NCI-H1092 treated with DMSO at 0.1 percent for 48 hours (cell line): ENCODE results near the gene INO80E.
"Not testable (repeated sequence)": the region's sequence is repeated elsewhere in the genome, so short reads cannot be mapped to it uniquely, and the experiment has no call there.

Experiments used
- DNase-seq: peaks from one replicate; lab custom pipeline; 2025; lab: John Stamatoyannopoulos, UW

INO80E gene

DNA sequence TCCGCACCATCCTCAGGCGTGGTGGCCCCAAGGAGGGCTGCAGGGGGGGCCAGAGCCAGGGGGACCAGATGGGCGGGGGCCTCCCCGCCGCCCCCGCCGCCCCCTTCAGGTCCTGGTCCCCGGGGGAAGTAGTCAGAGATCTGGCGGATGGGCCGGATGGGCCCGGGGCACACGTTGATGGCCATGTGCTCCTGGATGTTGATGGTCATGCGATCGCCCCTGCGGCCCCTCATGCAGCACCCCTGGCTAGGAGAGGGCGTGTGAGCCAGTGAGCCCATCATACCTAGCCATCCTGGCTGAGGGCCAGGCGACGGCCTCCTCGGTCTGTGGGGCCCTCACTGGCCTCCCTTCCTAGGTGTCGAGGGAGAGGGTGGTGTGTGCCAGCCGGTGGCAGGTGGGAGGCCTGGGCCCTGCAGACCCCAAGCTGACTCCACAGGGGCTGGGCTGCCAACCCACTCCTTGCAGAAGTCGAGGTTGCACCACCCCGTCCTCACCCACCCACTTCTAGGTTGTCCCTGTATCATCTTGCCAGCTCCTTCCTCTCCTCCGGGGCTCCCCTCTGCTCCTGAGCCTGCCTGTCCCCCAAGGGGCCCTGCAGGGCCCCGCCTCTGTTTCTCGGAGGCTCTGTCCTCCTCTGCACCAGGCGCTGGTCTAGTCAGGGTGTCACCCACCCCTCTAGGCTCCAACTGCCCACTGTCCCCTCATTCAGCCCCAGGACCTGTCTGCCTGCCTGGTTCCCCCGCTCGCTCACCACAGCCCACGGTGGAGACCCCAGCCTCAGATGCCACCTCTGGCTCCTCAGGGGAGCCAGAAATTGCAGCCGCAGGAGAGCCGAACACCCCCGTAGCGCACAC, 14.2 kb downstream of the INO80E start:
- no peak for DNase-seq

DNA sequence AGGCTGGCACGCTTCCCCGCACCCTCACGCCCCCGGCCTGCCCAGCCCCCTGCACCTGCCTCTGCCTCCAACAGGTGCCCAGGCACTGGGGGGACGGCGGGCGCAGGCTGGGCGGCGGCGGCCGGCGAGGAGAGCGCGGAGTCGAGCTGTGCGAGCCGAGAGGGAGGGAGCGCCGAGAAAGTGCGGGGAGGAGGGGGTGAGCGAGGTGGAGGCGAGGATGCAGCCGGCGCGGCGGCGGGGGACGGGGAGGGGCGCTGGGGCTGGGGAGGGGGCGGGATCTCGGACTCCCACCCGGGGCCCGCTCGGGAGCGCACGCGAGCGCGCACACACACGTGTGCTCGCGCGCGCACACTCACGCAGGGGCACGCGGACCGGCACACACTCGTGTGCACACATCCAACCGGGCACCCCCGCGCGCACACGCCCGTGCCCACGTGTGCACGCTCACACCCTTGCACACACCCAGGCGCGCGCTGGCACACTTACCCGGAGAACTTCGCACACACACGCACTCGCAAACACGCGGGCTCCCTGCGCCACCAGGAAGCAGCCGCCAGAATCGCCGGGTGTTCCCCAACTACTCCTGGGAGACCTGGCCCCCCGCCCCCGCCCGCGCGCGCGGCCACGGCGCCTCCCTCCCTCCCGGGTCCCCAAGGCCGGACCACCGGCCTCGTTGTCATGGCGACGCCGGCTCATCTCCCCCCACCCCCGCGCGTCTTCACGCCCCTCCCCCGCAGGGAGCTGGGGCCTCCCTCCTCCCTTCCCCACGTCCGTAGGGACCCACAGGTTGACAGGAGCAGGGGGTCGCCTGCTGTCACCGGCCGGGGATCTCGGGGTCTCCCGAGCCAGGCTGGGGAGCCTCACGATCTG, 15.0 kb downstream of the INO80E start, which contains the start of gene DOC2A:
Gene DOC2A (minus strand): TSS at position 184 of the 870 bp plus-strand sequence. CDS start 805 bp downstream, outside the sequence.
- DNase-seq: peak; percentile 61

DNA sequence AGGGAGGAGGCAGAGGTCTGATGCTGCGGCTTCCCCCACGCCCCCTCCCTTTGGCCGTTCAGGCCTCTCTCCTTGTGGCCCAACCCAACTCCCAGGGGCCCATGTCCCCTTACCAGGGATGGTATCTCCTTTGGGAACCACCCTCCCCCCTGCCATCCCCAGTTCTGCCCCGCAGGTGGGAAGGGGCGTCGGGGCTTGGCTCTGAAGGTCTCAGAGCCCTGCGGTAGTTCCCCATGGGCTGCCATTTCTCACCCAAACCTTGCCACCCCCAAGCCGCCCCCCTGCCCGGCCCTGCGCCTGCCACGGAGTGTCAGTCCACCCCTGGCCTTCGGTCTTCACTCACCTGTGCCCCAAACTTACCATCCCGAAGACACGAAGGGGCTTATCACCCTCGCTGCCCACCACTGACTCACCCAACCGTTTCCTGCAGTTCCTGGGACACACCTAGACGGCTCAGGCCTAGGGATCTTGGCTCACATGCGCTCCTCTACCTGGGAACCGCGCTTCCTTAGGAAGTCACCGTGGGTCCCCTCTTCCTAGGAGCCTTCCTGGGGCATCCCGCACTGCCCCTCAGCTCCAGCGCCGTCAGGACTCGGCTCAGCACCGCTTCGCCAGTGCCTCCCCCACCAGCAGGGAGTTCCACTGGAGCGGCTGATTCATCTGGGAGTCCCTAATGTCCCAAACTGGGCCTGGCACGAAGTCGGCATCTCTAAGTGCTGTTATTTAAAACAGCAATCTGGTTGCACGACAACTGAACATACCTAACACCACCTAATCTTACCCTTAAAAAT, 15.9 kb downstream of the INO80E start:
- no peak for DNase-seq

DNA sequence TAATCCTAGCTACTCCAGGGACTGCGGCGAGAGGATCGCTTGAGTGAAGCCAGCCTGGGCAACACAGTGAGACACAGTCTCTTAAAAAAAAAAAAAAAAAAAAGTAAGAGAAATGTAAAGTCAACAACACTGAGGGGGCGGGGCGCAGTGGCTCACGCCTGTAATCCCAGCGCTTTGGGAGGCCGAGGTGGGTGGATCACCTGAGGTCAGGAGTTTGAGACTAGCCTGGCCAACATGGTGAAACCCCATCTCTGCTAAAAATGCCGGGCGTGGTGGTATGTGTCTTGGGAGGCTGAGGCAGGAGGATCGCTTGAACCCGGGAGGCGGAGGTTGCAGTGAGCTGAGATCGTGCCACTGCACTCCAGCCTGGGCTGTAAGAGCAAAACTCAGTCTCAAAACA, 16.6 kb downstream of the INO80E start:
- DNase-seq: not testable (repeated sequence)

DNA sequence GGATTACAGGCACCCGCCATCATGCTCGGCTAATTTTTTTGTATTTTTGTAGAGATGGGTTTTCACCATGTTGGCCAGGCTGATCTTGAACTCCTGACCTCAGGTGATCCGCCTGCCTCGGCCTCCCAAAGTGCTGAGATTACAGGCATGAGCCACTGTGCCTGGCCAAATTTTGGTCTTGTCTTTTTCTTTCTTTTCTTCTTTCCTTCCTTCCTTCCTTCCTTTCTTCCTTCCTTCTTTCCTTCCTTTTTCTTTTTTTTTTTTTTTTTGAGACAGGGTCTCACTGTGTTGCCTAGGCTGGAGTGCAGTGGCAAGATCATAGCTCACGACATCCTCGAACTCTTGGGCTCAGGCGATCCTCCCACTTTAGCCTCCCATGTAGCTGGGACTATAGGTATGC, 19.4 kb downstream of the INO80E start:
- not testable (repeated sequence) for DNase-seq

DNA sequence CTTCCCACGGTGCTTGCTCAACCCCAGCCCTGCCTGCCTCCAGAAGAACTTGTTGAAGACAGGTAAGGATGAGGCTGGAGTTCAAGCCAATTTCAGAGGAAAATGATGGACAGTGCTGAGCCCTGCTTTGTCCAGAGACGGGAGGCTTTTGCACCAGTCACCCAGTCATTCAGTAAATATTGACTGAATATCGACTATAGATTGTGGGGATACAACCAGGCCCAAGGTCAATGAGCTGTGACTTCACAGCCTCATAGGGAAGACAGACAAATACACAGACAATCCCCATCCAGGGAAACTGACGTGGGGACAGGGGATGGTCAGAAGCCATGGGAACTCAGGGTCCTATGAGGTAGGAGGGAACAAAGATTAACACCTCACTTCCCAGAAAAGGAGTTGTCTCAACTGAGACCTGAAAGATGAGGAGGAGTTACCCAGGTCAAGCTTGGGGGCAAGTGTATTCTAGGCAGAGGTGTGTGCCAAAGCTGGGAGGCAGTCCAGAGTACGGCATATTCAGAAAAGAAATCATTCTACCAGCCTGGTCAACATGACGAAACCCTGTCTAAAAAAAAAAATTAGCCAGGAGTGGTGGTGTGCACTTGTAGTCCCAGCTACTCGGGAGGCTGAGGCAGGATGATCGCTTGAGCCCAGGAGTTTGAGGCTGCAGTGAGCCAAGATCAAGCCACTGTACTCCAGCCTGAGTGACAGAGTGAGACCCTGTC, 20.7 kb downstream of the INO80E start:
- no peak for DNase-seq

DNA sequence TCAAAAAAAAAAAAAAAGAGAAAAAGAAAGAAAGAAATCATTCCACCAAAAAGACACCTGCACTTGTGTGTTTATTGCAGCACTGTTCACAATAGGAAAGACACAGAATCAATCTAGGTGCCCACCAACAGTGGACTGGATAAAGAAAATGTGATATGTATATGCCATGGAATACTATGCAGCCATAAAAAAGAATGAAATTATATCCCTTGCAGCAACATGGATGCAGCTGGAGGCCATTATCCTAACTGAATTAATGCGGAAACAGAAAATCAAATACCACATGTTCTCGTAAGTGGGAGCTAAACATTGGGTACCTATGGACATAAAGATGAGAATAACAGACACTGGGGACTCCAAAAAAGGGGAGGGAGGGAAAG, 21.2 kb downstream of the INO80E start:
- no peak for DNase-seq

DNA sequence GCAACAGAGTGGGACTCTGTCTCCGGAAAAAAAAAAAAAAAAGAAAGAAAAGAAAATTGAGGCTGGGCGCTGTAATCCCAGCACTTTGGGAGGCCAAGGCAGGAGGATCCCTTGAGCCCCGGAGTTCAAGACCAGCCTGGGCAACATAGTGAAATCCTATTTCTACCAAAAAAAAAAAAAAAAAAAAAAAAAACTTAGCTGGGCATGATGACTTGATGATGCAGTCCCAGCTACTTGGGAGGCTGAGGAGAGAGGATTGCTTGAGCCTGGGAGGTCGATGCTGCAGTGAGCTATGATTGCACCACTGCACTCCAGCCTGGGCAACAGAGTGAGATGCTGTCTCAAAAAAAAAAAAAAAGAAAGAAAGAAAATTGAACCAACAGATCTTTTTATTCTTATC, 21.9 kb downstream of the INO80E start:
- DNase-seq: not testable (repeated sequence)

DNA sequence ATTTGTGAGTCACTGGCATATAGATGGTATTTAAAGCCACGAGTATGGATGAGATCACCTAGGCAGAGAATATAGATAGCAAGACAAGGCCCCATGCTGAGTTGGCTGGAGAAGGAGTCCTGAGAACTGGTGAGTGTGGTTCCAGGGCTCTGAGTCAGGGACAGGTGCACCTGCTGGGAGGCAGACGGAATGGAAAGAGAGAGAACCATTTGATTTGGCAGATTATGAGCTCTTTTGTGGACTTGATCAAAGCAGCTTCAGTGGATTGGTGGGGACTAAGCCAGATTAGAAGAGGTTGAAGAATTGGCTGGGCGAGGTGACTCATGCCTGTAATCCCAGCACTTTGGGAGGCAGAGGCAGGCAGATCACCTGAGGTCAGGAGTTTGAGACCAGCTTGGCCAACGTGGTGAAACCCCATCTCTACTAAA, 22.7 kb downstream of the INO80E start:
- no peak for DNase-seq

DNA sequence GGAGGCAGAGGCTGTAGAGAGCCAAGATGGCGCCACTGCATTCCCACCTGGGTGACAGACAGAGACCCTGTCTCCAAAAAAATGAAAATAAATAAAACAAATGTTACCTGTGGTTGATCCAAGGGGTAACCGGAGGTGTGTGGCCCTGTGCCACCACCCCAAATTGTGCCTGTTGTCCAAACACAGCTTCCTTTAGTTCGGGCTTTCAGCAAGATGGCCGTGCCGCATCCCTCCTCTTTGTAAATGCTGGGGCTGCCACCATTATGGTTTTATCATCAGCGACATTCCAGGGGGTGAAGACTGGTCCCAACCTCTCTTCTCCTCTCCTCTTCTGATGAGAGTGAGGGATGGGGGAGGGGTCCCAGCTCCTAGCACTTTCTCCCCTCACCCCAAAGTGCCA, 26.8 kb downstream of the INO80E start, which contains the start of gene C16orf92:
Gene C16orf92 (plus strand): TSS at position 312 of the 400 bp plus-strand sequence. CDS start 143 bp downstream, outside the sequence.
- no peak for DNase-seq

DNA sequence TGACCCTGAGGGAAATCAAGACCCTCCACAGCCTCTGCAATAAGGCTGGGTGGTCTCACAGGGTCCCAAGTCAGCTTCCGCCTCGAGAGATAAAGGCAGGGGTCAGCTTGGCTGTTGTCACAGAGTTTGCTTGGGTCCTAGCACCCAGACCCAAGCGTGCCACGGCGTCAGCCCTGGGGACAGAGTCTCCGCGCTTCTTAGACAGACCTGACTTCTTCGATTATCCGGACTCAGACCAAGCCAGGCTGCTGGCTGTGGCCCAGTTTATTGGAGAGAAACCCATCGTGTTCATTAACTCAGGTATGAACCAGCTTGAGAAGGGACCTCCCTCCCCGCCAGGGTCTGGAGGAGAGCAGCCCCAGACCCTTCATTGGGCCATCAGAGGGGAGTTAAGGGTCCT, 27.5 kb downstream of the INO80E start:
- DNase-seq: no peak

DNA sequence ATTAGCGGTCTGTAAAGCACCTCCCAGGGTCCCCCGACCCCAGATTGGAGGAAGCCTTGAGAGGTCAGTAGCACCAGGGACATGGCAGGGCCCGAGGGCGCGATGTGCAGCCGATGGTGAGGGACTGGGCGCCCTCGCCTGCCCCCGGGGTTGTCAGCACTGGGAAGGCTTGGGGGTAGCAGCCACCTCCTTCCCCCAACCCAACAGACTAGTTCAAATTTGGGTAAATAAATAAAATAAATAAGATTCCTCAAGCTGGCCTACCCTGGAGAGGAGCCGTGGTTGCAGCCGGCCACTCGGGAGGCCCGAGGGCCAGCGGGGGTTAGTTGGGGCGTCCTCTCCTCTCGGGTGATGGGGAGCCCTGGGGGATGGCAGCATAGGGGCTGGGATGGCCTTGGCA, 28.4 kb downstream of the INO80E start:
- DNase-seq: no peak

DNA sequence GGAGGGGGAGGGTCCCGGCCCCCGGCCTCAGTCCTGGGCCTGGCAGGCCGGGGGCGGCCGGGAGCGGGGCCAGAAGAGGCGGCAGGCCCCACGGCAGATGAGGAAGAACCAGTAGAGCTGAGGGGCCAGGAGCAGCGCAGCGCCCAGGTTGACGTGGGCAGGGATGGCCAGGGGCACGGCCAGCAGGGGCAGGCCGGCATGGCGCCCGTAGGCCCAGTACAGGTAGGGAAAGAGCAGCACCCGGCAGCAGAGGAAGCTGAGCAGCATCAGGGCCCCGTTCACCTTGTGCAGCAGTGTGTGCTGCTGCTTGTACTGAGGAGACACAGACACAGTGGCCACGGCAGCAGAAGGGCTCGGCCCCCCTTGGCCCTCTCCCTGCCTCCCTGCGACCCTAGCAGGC, 29.1 kb downstream of the INO80E start:
- no peak for DNase-seq

DNA sequence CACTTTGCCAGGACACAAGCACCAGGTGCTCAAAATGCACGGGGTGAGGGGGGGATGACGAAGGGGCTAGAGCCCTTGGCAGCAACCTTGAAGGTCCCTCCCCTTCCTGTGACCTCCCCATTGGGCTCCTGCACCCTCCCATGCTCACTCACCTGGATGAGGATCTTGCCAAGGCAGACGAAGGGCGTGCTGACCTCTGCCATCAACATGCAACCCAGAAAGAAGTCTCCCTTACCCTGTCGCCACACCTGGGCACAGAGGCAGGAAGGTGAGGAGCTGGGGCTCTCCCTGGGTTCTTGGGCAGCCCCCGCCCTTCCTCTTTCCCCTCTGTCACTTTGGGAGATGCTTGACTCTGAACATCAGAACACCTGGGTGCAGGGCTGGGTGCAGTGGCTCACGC, 29.5 kb downstream of the INO80E start:
- no peak for DNase-seq

DNA sequence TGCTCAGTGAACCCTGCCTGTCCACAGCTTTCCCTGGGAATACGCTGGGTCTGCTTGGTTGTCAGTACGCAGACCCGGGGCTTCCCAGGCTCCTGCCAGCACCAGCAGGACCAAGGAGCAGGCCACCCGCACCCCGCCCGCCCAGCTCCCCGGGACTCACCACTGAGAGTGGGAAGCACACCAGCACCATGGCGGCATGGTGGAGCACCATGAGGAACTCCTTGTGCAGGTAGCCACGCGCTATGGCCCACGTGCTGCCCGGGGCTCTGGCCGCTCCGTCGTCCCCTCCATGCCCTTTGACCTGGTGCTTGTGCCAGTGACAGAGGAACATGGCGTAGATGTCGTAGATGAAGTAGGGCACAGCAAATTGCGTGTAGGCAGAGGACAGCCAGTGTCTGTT, 30.4 kb downstream of the INO80E start:
- DNase-seq: no peak

DNA sequence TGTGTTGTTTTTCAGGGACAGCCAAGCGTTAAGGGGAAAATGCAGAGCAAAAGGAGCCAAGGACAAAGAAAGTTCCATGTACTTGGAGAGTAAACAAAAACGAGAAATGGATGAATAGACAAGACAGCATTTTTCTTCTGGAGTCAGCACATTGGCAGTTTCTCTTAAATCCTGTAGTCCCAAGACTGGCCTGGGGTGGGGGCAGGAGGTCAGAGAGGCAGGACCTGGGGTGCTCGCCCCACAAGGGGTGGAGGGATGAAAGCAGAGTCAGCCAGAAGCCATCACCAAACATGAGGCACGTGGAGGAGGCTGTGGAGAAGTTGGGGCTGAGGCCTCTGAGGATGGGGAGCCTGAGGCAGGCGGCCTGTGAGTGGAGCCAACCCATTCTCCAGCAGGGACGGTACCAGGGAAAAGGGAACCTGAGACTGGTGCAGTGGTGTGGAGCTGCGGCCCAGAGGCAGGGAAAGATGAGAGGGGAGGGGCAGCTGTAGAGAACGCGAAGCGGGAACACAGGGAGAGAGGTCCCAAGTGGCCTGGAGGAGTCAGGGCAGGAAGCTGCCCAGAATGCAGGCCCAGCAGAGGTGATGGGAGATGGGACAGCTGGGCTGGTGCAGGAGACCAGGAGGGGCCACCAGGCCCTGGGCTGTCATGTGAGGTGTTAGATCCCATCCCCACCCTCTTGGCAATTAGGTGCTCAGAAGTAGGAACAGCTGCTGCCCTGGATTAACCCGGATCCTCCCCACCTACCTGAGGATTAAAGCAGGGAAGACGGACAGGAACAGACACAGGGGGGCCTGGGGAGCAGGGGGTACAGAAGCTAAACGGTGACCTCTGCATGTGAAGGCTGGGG, 31.8 kb downstream of the INO80E start:
- no peak for DNase-seq

DNA sequence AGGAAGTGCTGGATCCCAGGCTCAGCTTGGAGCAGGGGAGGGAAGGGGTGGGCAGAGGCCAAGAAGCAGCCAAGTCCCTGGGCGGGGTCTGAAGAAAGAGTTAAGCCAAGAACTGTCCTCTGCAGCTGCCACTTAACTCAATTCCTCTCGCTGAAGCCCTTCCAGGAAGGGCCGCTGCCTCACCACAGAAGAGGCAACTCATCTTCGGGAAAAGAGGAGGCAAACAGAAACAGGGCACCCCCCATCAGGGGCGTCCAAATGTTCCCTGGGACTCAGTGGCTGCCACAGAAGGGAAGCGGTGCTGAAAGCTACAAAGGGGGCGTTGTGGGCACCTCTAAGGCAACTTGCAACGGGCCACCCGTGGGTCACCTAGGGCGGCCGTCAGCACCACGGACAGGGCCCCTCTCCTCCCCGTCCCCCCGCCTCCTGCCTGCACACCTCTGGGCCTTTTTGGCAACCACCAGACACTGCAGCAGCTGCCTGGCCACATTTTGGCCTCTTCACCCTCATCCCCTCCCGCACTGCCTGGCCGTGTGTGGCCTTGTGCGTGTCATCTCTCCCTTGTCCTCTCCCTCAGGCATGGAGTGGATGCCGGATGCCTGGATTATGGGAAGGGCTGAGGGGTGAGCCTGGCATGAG, 32.5 kb downstream of the INO80E start:
- no peak for DNase-seq

DNA sequence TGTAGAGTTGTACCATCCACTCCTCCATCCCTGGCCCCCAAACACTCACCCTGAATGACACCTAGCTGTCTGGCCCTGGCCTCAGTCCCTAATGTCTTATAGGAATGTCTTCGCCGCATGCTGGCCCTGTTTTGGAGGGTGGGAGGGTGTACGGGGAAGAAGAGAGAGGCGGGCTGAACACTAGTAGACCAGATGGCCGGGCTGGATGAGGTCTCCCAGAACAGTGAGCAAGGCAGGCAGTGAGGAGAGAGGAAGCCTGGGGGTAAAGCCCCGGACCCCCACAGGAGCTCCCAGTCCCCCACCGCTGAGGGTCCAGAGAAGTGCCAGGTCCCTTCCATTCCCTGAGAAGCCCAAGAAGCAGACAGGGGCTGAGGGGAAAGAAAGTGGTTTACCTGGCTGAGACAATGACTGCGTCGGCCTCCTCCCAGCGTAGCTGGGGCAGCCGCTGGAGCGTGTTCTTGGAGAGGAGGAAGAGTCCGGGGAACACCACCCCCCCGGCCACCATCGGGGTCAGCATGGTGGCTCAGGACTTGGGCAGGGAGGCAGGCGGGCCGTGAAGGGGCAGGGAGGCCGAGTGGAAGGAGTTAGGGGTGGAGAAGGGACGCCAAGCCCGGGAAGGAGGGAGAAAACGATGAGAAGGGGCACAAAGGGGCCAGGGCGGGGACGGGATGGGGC, 34.1 kb downstream of the INO80E start:
- DNase-seq: no peak

DNA sequence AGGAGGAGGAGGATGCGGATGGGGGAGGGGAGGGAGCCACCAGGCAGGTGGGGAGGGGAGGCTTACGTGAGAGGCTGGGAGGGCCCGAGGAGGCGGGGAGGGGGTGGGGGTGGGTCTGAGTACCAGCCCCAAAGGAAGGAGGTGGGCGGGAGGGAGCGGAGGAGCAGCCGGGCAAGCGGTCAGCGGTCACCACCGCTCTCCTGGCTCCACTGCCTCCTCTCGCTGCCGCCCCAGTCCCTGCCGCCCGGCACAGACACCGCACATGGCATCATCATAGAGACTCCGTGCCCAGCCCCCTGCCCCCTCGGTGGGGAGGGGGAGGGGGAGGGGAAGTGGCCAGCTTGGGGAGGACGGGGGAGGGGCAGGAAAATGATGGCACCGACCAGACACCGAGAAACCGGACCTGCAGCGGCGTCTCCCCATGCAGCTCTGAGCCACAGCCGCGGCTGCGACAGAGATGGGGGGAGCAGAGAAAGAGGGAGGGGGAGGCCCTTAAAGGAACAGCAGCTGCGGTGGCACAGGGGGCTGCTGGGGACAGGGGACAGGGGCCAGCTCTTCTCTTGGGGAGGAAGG, 34.9 kb downstream of the INO80E start, which contains the start of gene TLCD3B:
Gene TLCD3B (minus strand): TSS at position 431 of the 573 bp plus-strand sequence. CDS start 744 bp downstream, outside the sequence.
- peak; percentile 26 for DNase-seq
